KMS-11 (cell line): ENCODE data around the gene PRAMEF12.

ENCODE experiments used
- H2AFZ ChIP-seq: fragments of 200-600 bp; sonication (generic); 2 replicates; pipeline ENCODE4 v1.6.1; 2016; ENCODE audit warnings: antibody characterized with exemption, mixed run types, low read depth
- H3K27ac ChIP-seq: fragments of 200-600 bp; sonication (generic); 2 replicates; pipeline ENCODE4 v1.6.1; 2016; ENCODE audit warnings: mild to moderate bottlenecking, mixed run types
- H3K27me3 ChIP-seq: fragments of 200-600 bp; sonication (generic); 2 replicates; pipeline ENCODE4 v1.6.1; 2017; ENCODE audit warnings: mild to moderate bottlenecking, low read depth, mixed run types, moderate library complexity; ENCODE audit not compliant: insufficient read depth
- H3K36me3 ChIP-seq: fragments of 200-600 bp; sonication (generic); 2 replicates; pipeline ENCODE4 v1.6.1; 2017; ENCODE audit warnings: mild to moderate bottlenecking, mixed run types; ENCODE audit not compliant: insufficient read depth
- H3K4me1 ChIP-seq: fragments of 200-600 bp; sonication (generic); 2 replicates; pipeline ENCODE4 v1.6.1; 2016; ENCODE audit warnings: mild to moderate bottlenecking, low read depth, mixed run types; ENCODE audit not compliant: poor library complexity, severe bottlenecking
- H3K4me2 ChIP-seq: fragments of 200-600 bp; sonication (generic); 2 replicates; pipeline ENCODE4 v1.7.0; 2016; ENCODE audit warnings: mild to moderate bottlenecking, mixed run types
- H3K4me3 ChIP-seq: fragments of 200-600 bp; sonication (generic); IDR thresholded peaks from 2 replicates; pipeline ENCODE4 v1.6.1; 2017; ENCODE audit warnings: low read depth, low read length, mixed read lengths; ENCODE audit not compliant: insufficient read depth
- H3K79me2 ChIP-seq: fragments of 200-600 bp; sonication (generic); 2 replicates; pipeline ENCODE4 v1.6.1; 2016; ENCODE audit warnings: low read depth, mixed run types; ENCODE audit not compliant: insufficient read depth
- H3K9ac ChIP-seq: fragments of 200-600 bp; sonication (generic); 2 replicates; pipeline ENCODE4 v1.6.1; 2016; ENCODE audit warnings: mild to moderate bottlenecking, mixed run types
- H4K20me1 ChIP-seq: fragments of 200-600 bp; sonication (generic); 2 replicates; pipeline ENCODE4 v1.6.1; 2016; ENCODE audit warnings: mild to moderate bottlenecking, mixed run types; ENCODE audit not compliant: insufficient read depth
- TF ChIP-seq, protein P1 (sequence below): fragments of 200-600 bp; sonication (generic); conservative IDR thresholded peaks from 2 replicates; pipeline ENCODE4 v1.6.1; 2017; ENCODE audit warnings: low read depth, mild to moderate bottlenecking, antibody characterized with exemption, low read length, moderate library complexity, mixed read lengths

PRAMEF12 gene

DNA sequence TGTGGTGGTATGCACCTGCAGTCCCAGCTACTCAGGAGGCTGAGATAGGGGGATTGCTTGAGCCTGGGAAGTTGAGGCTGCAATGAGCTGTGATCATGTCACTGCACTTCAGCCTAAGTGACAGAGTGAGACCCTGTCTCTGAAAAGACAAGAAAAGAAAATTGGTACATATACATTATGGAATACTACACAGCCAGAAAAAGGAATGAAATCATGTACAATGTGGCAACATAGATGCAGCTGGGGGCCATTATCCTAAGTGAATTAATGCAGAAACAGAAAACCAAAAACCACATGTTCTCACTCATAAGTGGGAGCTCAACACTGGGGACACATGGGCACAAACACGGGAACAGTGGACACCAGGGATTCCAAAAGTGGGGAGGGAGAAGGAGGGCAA, 34.6 kb upstream of the PRAMEF12 start:
- H4K20me1 ChIP-seq = no peaks in the 10 kb centered on the region
- TF ChIP-seq, protein P1, sequence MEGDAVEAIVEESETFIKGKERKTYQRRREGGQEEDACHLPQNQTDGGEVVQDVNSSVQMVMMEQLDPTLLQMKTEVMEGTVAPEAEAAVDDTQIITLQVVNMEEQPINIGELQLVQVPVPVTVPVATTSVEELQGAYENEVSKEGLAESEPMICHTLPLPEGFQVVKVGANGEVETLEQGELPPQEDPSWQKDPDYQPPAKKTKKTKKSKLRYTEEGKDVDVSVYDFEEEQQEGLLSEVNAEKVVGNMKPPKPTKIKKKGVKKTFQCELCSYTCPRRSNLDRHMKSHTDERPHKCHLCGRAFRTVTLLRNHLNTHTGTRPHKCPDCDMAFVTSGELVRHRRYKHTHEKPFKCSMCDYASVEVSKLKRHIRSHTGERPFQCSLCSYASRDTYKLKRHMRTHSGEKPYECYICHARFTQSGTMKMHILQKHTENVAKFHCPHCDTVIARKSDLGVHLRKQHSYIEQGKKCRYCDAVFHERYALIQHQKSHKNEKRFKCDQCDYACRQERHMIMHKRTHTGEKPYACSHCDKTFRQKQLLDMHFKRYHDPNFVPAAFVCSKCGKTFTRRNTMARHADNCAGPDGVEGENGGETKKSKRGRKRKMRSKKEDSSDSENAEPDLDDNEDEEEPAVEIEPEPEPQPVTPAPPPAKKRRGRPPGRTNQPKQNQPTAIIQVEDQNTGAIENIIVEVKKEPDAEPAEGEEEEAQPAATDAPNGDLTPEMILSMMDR = no peak
- no peak overlapping the region for H3K4me2 ChIP-seq
- no peaks in the 10 kb centered on the region for H3K4me1 ChIP-seq
- no peak overlapping the region for H3K4me3 ChIP-seq
- peaks cover 23% of the 10 kb centered on the region; the same call in 1 of the 2 replicates for H3K27me3 ChIP-seq
- no peak overlapping the region for H2AFZ ChIP-seq
- no peak overlapping the region for H3K9ac ChIP-seq
- no peak overlapping the region for H3K27ac ChIP-seq
- no peaks in the 10 kb centered on the region for H3K36me3 ChIP-seq
- no peaks in the 10 kb centered on the region for H3K79me2 ChIP-seq

DNA sequence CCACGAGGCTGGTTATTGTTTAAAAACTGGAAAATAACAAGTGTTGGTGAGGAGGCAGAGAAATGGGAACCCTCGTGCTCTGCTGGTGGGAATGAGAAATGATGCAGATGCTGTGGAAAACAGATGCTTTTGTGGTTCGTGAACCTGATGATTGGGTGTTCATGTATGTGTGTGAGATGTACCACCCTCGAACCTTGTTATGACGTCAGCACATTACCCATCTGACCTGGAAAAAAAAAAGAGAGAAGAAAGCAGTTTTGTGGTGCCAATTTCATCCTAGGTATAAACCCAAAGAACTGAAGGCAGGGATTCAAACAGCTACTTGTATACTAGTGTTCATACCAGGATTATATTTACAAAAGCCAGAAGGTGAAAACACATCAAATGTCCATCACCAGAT, 33.9 kb upstream of the PRAMEF12 start:
- H3K4me1 ChIP-seq = no peaks in the 10 kb centered on the region
- H3K36me3 ChIP-seq = no peaks in the 10 kb centered on the region
- no peak overlapping the region for H2AFZ ChIP-seq
- H3K4me2 ChIP-seq = no peak overlapping the region
- no peaks in the 10 kb centered on the region for H4K20me1 ChIP-seq
- no peak overlapping the region for H3K27ac ChIP-seq
- peaks cover 29% of the 10 kb centered on the region; the same call in 1 of the 2 replicates for H3K27me3 ChIP-seq
- no peak overlapping the region for H3K9ac ChIP-seq
- TF ChIP-seq, protein P1 = no peak
- no peak overlapping the region for H3K4me3 ChIP-seq
- H3K79me2 ChIP-seq = no peaks in the 10 kb centered on the region

DNA sequence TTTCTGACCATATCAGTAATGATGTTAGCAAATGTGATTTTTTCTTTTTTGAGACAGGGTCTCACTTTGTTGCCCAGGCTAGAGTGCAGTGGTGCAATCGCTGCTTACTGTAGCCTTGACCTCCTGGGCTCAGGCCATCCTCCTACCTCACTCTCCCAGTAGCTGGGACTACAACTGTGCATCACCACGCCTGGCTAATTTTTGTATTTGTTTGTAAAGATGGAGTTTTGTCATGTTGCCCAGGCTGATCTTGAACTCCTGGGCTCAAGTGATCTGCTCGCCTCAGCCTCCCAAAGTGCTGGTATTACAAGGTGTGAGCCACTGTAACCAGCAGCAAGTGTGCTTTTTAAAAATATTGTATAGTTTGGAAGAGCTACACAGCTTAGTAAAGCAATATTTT, 31.6 kb upstream of the PRAMEF12 start:
- TF ChIP-seq, protein P1 = no peak
- Histone ChIP-seq H3K27ac (no peak overlapping the region), H3K4me1 (peaks cover 17% of the 10 kb centered on the region), H3K9ac (no peak overlapping the region), H2AFZ (no peak overlapping the region), H3K27me3 (peaks cover 45% of the 10 kb centered on the region; the same call in 1 of the 2 replicates), H3K79me2 (no peaks in the 10 kb centered on the region), H3K4me3 (no peak overlapping the region), H3K4me2 (no peak overlapping the region), H4K20me1 (no peaks in the 10 kb centered on the region), H3K36me3 (no peaks in the 10 kb centered on the region)

DNA sequence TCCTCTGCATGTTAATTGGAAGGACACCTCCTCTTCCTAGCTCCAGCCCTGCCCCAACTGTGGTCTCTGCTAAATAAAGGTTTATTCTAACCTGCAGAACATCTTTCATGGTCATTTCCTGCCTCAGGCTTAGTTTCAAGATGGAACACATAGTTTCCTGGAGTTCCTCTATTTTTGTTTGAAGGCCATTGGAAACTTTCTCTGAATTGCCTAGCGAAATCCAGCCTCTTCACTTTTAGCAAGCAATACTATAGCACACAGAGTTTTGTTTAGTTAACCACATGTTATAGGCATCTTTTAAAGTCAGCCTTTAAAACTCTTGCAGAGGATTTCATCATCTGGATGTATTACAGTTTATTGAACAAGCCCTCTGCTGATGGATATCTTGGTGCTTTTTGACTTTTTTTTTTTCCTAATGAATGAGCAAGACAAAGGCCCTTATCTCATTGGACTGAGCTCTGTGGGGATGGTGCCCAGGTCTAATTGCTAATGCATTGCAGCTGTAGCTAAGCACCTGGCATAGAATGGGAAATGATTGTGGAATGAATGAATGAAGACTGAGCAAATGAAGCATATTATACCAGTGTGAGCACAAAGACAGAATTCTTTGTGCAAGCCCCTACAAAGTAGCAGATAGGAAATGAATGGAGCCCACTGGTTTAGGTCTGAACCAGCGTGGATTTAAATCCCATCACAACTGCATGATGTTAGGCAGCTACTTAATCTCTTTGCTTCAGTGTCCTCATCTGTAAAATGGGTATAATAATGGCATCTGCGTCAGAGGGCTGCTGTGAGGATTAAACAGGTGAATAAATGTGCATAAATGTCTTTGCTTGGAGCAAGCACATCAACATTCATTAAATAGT, 28.2 kb upstream of the PRAMEF12 start:
- Histone ChIP-seq H2AFZ (no peak overlapping the region), H3K79me2 (no peaks in the 10 kb centered on the region), H3K4me2 (peak overlapping the region; percentile 5; the same call in 1 of the 2 replicates), H3K4me1 (peaks cover 17% of the 10 kb centered on the region), H3K27me3 (peaks cover 59% of the 10 kb centered on the region; the same call in 1 of the 2 replicates), H3K36me3 (no peaks in the 10 kb centered on the region), H4K20me1 (no peaks in the 10 kb centered on the region), H3K27ac (no peak overlapping the region), H3K4me3 (no peak overlapping the region), H3K9ac (no peak overlapping the region)
- TF ChIP-seq, protein P1 = no peak
